Psoas muscle (tissue), 8 donors: ENCODE measurements around the gene GCFC2. TPM values are rescaled to one million over a fixed set of nuclear protein-coding genes. Genes with fewer than 3 reads are reported as not detected.

Experiments used
- ATAC-seq, 4 donors: fragments of 200-7000 bp; cut with Tn5 transposase; one replicate each; pipeline ENCODE4 v1.9.1; 2020; ENCODE audit warnings: moderate library complexity in 3 of 4, mild to moderate bottlenecking in 2 of 4
- DNase-seq, 2 donors: peaks; one replicate each; pipeline ENCODE4 v3.0.0-alpha.2; 2020
- H3K27ac ChIP-seq: fragments of 200-600 bp; one replicate; pipeline ENCODE4 v1.8.0; 2022
- H3K27me3 ChIP-seq, 3 donors: fragments of 200-600 bp in 1 of 3; one replicate each; pipeline versions ENCODE4 v1.6.1 to v1.8.0; 2013 to 2022; ENCODE audit warnings: low read length in 2 of 3, mild to moderate bottlenecking in 2 of 3, moderate library complexity in 1 of 3; ENCODE audit not compliant: insufficient read depth in 3 of 3
- H3K36me3 ChIP-seq, 2 donors: fragments of 200-600 bp in 1 of 2; one replicate each; pipeline versions ENCODE4 v1.6.1 to v1.8.0; 2013 to 2022; ENCODE audit warnings: low read depth in 1 of 2, mild to moderate bottlenecking in 1 of 2, moderate library complexity in 1 of 2; ENCODE audit not compliant: insufficient read depth in 1 of 2
- H3K4me1 ChIP-seq: fragments of 200-600 bp; one replicate; pipeline ENCODE4 v1.8.0; 2022
- H3K4me3 ChIP-seq: fragments of 200-600 bp; one replicate; pipeline ENCODE4 v1.8.0; 2022; ENCODE audit warnings: mild to moderate bottlenecking
- H3K9me3 ChIP-seq: fragments of 200-600 bp; one replicate; pipeline ENCODE4 v1.8.0; 2022
- WGBS, 3 donors: extraction: QIAGEN DNeasy Blood & Tissue Kit; methylation state at CpG; one replicate each; pipeline versions ENCODE4 v1.1.6 to v1.1.7; 2013; 5-methylcytosine and 5-hydroxymethylcytosine counted together
- intact Hi-C, 2 donors: fragments of 100-400 bp; cut with DNase I; formaldehyde crosslinking; loops; one replicate each; pipeline versions ENCODE4 v1.11.0 to v1.14.2; 2022
- polyA plus RNA-seq, 3 donors: library from polyadenylated mRNA; stranded (reverse); fragments of 200-250 nt; gene quantifications; one replicate each; pipeline ENCODE4 v1.2.3, GENCODE V29; 2013
- total RNA-seq, 4 donors: library from RNA; stranded (reverse); fragmentation: NEBNext Ultra II Directional in 2 of 4; extraction: Animal tissue kit (Norgen Biotek cat#: 25700) in 2 of 4; gene quantifications; one replicate each; pipeline versions ENCODE4 v1.2.1 to v1.2.4, GENCODE V29; 2021 to 2023
- TF ChIP-seq, protein P1 (sequence below): fragments of 200-600 bp; IDR thresholded peaks from one replicate; pipeline ENCODE4 v1.8.0; 2022; ENCODE audit warnings: antibody characterized with exemption
- donor health status: healthy with polysubstance abuse.
- donor health status: DM: no; HTN: no; CAD: no; lungs with moderate emphysema.
- donor health status: Bipolar disorder and iron deficiency.
- donor health status: healthy.
- donor health status: DM: yes; HTN: yes; CAD: no.
- donor health status: DM: no; HTN: no; CAD: no.
- donor health status: DM: no; HTN: no; CAD: no.
- donor health status: DM: yes; HTN: yes; CAD: no.

Gene GCFC2
- total and polyA plus RNA-seq, 7 donors = 13.2 to 31.5 (median 20.2) TPM

DNA sequence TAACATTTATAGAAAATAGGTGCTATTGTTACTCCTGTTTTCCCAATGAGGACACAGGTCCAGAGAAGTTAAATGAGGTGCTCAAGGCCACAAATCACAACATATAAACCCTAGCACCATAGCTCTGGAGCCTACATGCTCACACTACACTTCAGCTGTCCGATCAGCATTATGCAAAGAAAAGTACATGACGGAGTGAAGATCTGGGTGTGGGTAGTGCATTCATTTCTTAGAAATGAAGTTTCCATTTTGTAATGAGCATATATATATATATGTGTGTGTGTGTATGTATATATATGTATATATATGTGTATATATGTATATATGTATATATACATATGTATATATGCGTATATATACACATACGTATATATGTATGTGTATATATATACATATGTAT, 94.3 kb downstream of the GCFC2 start:
- H3K36me3 ChIP-seq = no peaks in the 10 kb centered on the region
- H3K4me3 ChIP-seq = no peak overlapping the region
- no peak overlapping the region for H3K27ac ChIP-seq
- H3K9me3 ChIP-seq = no peaks in the 10 kb centered on the region
- no peak for ATAC-seq
- H3K4me1 ChIP-seq = no peaks in the 10 kb centered on the region
- DNase-seq = no peak
- intact Hi-C loops = no loop called here
- WGBS, 3 donors = 89 to 95% (median 92%) methylated on average over 4 of the region's 4 CpGs
- TF ChIP-seq, protein P1, sequence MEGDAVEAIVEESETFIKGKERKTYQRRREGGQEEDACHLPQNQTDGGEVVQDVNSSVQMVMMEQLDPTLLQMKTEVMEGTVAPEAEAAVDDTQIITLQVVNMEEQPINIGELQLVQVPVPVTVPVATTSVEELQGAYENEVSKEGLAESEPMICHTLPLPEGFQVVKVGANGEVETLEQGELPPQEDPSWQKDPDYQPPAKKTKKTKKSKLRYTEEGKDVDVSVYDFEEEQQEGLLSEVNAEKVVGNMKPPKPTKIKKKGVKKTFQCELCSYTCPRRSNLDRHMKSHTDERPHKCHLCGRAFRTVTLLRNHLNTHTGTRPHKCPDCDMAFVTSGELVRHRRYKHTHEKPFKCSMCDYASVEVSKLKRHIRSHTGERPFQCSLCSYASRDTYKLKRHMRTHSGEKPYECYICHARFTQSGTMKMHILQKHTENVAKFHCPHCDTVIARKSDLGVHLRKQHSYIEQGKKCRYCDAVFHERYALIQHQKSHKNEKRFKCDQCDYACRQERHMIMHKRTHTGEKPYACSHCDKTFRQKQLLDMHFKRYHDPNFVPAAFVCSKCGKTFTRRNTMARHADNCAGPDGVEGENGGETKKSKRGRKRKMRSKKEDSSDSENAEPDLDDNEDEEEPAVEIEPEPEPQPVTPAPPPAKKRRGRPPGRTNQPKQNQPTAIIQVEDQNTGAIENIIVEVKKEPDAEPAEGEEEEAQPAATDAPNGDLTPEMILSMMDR = no peak
- H3K27me3 ChIP-seq = no peaks in the 10 kb centered on the region

DNA sequence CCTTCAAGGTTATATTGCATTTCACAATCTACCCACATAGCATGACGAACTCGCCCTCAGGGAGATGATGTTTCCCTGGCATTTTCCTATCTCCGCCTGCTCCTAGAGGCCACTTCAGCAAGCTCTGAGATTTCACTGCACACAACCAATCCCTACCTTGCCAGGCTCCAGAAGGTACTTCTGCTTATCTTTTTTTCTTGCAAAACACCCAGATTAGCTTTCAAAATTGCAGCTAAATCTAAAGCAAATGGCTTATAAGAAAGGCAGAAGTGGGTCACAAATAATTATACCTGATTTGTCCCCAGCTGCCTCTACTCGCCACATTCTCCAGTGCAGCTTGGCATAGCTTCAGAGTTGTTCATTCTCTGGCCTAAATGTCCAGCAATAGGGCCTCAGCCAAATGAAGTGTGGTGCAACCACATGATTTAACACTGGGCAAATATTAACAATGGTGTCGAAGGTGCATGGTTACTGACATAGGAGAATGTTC, 96.5 kb downstream of the GCFC2 start:
- 81 to 87% (median 87%) methylated on average over 5 of the region's 5 CpGs for WGBS, 3 donors
- Histone ChIP-seq H3K36me3 (no peaks in the 10 kb centered on the region), H3K9me3 (no peaks in the 10 kb centered on the region), H3K27ac (no peak overlapping the region), H3K4me1 (no peaks in the 10 kb centered on the region), H3K27me3 (peaks cover 0 to 10% (median 0%) of the 10 kb centered on the region in 3 donors), H3K4me3 (no peak overlapping the region)
- DNase-seq = no peak
- no peak for ATAC-seq
- intact Hi-C loops = loop anchor here in 1 of 2 donors (5.0 kb wide), 1 partner anchor 147 kb away; no protein-coding TSS in a partner anchor
- TF ChIP-seq, protein P1 = no peak

DNA sequence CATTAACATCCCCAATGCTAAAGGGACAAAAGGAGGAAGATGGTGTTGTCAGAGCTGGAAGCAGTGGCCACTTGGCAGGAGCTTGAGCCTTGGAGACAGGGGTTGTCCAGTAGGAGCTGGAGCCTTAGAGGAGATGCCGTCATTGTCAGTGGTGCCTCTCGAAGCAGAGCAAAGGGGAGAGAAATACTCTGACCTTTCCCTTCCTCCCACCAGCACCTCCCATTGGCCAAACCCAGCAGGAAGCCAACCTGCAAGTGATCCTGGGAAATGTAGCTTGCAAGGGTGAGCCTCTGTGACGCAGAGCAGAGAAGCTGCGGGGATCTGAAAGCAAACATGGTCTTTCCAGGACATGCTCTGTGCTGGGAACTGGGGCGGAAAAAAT, 97.9 kb downstream of the GCFC2 start:
- H3K27me3 ChIP-seq = peaks cover 0 to 21% (median 0%) of the 10 kb centered on the region in 3 donors
- H3K9me3 ChIP-seq = no peaks in the 10 kb centered on the region
- ATAC-seq (no peak), DNase-seq (no peak)
- no peak overlapping the region for H3K27ac ChIP-seq
- H3K4me3 ChIP-seq = no peak overlapping the region
- no peaks in the 10 kb centered on the region for H3K4me1 ChIP-seq
- H3K36me3 ChIP-seq = no peaks in the 10 kb centered on the region
- 69 to 85% (median 78%) methylated on average over 5 of the region's 5 CpGs for WGBS, 3 donors
- TF ChIP-seq, protein P1 = no peak
- intact Hi-C loops = loop anchor here in 1 of 2 donors (5.0 kb wide), 1 partner anchor 146 kb away; no protein-coding TSS in a partner anchor

Other genes starting within 250 kb of the GCFC2 start
- gene EVA1A, start 150.0 kb downstream of the GCFC2 start, total RNA-seq = 1 to 10 TPM in 2 of 4 donors, under 1 TPM in 2; 0.57 to 2.5 (median 1.1) TPM
- gene EVA1A, start 150.0 kb downstream of the GCFC2 start, polyA plus RNA-seq = under 1 TPM; 0.51 to 0.83 (median 0.76) TPM
- gene MRPL19, start 64.1 kb downstream of the GCFC2 start, total RNA-seq = 10 to 100 TPM; 58.8 to 78.2 (median 71.9) TPM
- gene MRPL19, start 64.1 kb downstream of the GCFC2 start, polyA plus RNA-seq = 10 to 100 TPM; 32.4 to 88.1 (median 39.5) TPM